Measurements from ENCODE around the gene MCOLN2.

DNA sequence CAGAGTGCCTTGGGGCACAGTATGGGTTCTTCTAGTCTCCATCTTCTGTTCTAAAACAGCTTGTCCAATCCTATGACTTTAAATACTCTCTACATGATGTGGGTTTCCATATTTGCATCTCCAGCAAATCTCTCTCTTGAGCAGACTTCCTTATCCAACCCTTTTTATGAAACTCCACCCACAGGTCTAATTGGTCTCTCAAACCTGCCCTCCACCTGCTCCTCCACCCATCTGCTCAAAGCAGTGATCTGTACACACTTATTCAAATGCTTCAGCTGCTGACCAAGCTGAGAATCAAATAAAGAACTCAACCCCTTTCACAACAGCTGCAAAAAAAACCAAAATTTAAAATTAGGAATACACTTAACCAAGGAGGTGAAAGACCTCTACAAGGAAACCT is 11.5 kb downstream of the MCOLN2 start:
- TF ChIP-seq, protein P1, sequence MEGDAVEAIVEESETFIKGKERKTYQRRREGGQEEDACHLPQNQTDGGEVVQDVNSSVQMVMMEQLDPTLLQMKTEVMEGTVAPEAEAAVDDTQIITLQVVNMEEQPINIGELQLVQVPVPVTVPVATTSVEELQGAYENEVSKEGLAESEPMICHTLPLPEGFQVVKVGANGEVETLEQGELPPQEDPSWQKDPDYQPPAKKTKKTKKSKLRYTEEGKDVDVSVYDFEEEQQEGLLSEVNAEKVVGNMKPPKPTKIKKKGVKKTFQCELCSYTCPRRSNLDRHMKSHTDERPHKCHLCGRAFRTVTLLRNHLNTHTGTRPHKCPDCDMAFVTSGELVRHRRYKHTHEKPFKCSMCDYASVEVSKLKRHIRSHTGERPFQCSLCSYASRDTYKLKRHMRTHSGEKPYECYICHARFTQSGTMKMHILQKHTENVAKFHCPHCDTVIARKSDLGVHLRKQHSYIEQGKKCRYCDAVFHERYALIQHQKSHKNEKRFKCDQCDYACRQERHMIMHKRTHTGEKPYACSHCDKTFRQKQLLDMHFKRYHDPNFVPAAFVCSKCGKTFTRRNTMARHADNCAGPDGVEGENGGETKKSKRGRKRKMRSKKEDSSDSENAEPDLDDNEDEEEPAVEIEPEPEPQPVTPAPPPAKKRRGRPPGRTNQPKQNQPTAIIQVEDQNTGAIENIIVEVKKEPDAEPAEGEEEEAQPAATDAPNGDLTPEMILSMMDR (IDR thresholded peaks at IDR 0.05; ENCODE audit: low read length) = no peak
- no peak for TF ChIP-seq EZH2 (IDR thresholded peaks at IDR 0.05; ENCODE audit: borderline replicate concordance, low read length)
